Fibroblast of the aortic adventitia (primary cell): Measurements from ENCODE around the gene UNC13B. TPM values are rescaled to one million over a fixed set of nuclear protein-coding genes. Genes with fewer than 3 reads are reported as not detected.
"Not testable (repeated sequence)": the region's sequence is repeated elsewhere in the genome, so short reads cannot be mapped to it uniquely, and the experiment has no call there.

ENCODE experiments used
- DNase-seq: peaks from one replicate; pipeline ENCODE4 v3.0.0-alpha.2; 2010; ENCODE audit warnings: low read depth
- H3K4me3 ChIP-seq: 2 replicates; pipeline ENCODE4 v1.5.1; 2011; ENCODE audit warnings: low read depth, mild to moderate bottlenecking, control low read depth, low read length, moderate library complexity
- total RNA-seq: library from RNA; depleted of rRNA; stranded (reverse); fragments of >200 nt; gene quantifications from 2 replicates; pipeline ENCODE4 v1.2.3, GENCODE V29; 2012; ENCODE audit warnings: low replicate concordance
- TF ChIP-seq, protein P1 (sequence below): IDR thresholded peaks from 2 replicates; pipeline ENCODE4 v1.5.1; 2011; ENCODE audit warnings: mild to moderate bottlenecking, low read length, control low read depth, inconsistent platforms; ENCODE audit not compliant: insufficient read depth

The UNC13B gene
- total RNA-seq, 1 donor: 32.6 TPM

DNA sequence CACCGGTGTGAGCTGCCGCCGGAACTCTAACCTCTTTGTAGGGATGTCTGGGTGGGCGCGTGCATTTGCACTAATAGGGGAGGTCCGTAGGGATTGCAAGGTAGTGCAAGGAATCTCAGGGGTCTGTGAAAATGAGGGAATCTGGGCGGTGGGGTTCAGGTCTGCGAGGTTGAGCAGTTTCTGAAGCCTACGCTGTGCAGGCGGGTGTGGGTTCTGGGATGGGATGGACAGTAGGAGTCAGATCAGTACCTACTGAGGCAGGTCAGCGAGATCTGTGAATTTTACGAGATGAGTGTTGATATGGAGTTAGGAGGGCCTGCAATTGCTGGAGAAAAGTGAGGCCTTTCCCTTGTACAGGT is 45.3 kb upstream of the UNC13B start:
- peak overlapping the region; percentile 99 for H3K4me3 ChIP-seq
- no peak for DNase-seq
- TF ChIP-seq, protein P1, sequence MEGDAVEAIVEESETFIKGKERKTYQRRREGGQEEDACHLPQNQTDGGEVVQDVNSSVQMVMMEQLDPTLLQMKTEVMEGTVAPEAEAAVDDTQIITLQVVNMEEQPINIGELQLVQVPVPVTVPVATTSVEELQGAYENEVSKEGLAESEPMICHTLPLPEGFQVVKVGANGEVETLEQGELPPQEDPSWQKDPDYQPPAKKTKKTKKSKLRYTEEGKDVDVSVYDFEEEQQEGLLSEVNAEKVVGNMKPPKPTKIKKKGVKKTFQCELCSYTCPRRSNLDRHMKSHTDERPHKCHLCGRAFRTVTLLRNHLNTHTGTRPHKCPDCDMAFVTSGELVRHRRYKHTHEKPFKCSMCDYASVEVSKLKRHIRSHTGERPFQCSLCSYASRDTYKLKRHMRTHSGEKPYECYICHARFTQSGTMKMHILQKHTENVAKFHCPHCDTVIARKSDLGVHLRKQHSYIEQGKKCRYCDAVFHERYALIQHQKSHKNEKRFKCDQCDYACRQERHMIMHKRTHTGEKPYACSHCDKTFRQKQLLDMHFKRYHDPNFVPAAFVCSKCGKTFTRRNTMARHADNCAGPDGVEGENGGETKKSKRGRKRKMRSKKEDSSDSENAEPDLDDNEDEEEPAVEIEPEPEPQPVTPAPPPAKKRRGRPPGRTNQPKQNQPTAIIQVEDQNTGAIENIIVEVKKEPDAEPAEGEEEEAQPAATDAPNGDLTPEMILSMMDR: no peak

DNA sequence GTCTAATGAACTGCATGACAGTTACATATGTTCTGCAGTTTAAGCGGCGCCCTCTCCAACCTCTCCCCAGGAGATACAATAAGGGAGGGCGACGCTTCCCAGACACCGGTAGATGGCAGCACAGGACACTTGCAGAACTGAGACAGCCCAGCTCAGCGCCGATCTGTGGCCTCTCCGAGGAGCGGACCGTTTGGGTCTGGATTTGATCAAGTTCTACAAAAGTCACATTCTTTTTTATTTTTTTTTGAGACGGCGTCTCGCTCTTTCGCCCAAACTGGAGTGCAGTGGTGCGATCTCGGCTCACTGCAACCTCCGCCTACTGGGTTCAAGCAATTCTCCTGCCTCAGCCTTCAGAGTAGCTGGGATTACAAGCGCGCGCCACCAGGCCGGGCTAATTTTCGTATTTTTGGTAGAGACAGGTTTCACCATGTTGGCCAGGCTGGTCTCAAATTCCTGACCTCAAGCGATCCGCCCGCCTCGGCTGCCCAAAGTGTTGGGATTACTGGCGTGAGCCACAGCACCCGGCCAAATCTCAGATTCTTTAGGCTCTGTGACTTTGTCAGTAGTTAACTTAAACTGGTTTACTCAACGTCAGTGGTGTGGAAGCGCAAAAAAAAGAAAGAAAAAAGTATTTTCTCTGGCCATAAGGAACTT is 44.8 kb upstream of the UNC13B start:
- TF ChIP-seq, protein P1: peak; percentile 97
- DNase-seq: peak; percentile 97
- H3K4me3 ChIP-seq: peak overlapping the region; percentile 99

DNA sequence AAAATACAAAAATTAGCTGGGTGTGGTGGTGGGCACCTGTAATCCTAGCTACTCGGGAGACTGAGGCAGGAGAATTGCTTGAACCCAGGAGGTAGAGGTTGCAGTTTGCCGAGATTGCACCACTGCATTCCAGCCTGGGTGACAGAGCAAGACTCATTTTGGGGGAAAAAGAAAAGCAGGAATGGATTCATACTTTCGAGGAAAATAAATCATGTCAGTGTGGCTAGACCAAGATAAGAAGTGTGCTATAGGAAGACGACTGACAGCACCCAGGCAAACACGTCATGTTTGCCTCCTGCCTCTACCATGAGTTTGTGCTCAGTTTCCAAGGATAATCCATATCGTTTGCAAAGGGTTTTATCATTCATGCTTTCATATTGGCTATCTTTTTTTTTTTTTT is 26.9 kb upstream of the UNC13B start:
- DNase-seq: no peak
- H3K4me3 ChIP-seq: no peak overlapping the region
- TF ChIP-seq, protein P1: no peak

DNA sequence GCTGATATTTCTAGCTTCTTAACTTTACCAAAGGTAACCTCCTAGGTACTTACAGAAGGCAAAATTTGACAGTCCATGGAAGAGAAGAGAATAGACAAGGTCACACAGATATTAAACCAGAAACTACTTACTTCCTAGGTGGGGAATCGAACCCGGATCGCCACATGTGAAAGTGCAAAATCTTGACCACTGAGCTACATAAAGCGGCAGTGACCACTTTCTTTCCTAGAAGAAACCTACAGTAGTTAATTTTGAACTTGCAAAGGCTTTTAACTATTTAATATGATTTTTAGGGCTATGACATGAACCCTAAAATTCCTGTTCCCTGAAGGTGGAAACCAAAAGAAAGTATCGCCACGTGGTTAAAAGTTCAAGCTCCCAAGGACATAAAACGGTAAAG is 25.8 kb upstream of the UNC13B start:
- TF ChIP-seq, protein P1: no peak
- no peak overlapping the region for H3K4me3 ChIP-seq
- DNase-seq: no peak

DNA sequence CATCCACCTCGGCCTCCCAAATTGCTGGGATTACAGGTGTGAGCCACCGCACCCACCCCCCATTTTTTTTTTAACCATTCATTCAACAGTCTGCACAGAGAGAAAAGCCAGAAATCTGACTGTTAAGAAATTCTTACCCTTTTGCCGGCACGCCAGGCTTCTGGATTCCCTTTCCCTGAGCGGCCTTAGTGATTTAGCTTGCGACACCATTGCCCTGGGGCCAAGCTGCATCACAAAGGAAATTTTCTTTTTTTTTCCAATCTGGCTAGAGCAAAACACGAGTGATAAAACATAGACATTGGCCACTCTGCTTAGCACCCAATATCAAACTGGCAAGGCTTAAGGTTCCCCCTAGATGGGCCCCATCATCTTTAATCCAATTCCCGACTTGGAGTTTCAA is 24.9 kb upstream of the UNC13B start:
- TF ChIP-seq, protein P1: no peak
- H3K4me3 ChIP-seq: no peak overlapping the region
- DNase-seq: peak; percentile 16

DNA sequence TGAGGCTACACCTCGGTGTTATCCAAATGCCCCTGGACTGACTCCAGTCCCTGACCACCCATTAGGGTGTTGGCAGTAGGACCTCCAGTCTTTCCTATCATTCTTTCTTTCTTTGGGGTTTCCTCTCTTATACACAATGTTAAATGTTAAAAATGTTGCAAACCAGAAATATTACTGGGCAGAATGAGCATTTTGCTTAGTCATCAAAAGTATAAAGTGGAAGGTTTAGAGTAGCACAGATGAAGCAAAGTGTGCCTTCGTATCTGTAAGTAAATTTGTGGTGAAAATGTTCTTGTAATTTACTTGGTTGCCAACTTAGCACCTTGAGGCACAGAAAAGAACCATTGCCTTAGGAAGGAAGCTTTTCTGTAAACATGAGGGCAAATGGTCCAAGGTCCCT is 21.7 kb upstream of the UNC13B start:
- TF ChIP-seq, protein P1: no peak
- no peak for DNase-seq
- no peak overlapping the region for H3K4me3 ChIP-seq

DNA sequence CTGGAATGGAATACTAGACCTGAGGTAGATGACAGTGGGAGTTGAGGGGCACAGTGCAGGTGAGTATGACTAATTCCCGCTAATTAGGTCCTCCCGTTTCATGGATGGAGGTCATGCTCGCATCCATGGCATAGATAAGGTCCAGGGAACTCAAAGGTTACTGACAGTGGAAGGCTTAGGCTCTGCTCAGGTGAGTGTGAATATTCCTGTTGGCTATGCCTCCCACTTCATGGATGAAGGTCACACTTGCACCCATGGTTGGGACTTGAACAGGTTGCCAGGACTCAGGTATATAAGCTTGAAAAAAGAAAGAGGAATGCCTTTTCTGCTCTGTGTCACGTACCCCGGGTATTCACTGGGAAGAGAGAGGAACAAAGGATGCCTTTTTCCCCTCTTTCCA is 19.8 kb upstream of the UNC13B start:
- TF ChIP-seq, protein P1: no peak
- no peak for DNase-seq
- H3K4me3 ChIP-seq: no peak overlapping the region

DNA sequence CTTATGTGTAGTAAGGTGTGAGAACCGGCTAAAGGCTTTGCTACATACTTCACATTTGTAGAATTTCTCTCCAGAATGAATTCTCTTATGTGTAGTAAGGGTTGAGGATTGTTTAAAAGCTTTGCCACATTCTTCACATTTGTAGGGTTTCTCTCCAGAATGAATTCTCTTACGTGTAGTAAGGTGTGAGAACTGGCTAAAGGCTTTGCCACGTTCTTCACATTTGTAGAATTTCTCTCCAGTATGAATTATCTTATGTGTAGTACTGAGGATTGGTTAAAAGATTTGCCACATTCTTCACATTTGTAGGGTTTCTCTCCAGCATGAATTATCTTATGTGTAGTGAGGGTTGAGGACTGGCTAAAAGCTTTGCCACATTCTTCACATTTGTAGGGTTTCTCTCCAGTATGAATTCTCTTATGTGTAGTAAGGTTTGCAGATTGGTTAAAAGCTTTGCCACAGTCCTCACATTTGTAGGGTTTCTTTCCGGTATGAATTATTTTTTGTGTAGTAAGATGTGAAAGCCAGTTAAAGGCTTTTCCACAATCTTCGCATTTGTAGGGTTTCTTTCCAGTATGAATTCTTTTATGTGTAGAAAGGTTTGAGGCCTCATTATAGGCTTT is 13.8 kb upstream of the UNC13B start:
- not testable (repeated sequence) for DNase-seq

More for the DNA sequence above, 13.8 kb upstream of the UNC13B start:
- not testable (repeated sequence) for H3K4me3 ChIP-seq
